HepG2 (cell line): ENCODE measurements around the gene FBXO11. TPM values are rescaled to one million over a fixed set of nuclear protein-coding genes. Genes with fewer than 3 reads are reported as not detected.

ENCODE experiments used
- ATAC-seq: fragments of 200-7000 bp; cut with Tn5 transposase; 3 replicates; pipeline ENCODE4 v1.9.1; 2020; ENCODE audit warnings: mild to moderate bottlenecking, moderate library complexity
- BruUV-seq: library from RNA; stranded (reverse); fragments of 400-500 nt; replicated peaks from 2 replicates; lab custom pipeline; 2021; lab: Mats Ljungman, UMichigan
- CTCF ChIA-PET: fragments of 300-600 bp; formaldehyde crosslinking; extraction: SDS; loops from one replicate; lab custom pipeline; 2021; ENCODE audit warnings: low total read pairs, inconsistent platforms, low intra/inter-chr PET ratio; lab: Yijun Ruan, JAX
- POLR2A ChIA-PET: fragments of 350-600 bp; sonication (Branson Sonifier 250); formaldehyde crosslinking; loops from one replicate; lab custom pipeline; 2020; ENCODE audit warnings: antibody characterized with exemption, inconsistent platforms; lab: Yijun Ruan, JAX
- DNase-seq: peaks from one replicate; pipeline ENCODE4 v3.0.0-alpha.2; 2015; ENCODE audit warnings: low spot score
- FAIRE-seq: peaks from 3 replicates; lab custom pipeline; 2011; peaks lifted over from hg19 to GRCh38; lab: Jason Lieb, UNC
- H2AFZ ChIP-seq: one replicate; pipeline ENCODE4 v1.6.1; 2011; ENCODE audit warnings: low read length, inconsistent platforms
- H3K27ac ChIP-seq: fragments of 300-600 bp; 3 replicates; pipeline ENCODE4 v1.8.0; 2011; ENCODE audit warnings: mixed run types, mild to moderate bottlenecking, mixed read lengths, low read length, inconsistent platforms; ENCODE audit not compliant: insufficient read depth; ENCODE audit errors: extremely low read length
- H3K27me3 ChIP-seq, 2 experiments: fragments of 200-600 bp in 1 of 2; 2 replicates in 1 of 2; 3 replicates in 1 of 2; pipeline versions ENCODE4 v1.6.0 to v1.8.0; 2011; ENCODE audit warnings: low read length in 2 of 2, mild to moderate bottlenecking in 2 of 2, moderate library complexity in 2 of 2, inconsistent platforms in 1 of 2; ENCODE audit not compliant: insufficient read depth in 2 of 2, control insufficient read depth in 1 of 2
- H3K36me3 ChIP-seq, 2 experiments: fragments of 200-600 bp in 1 of 2; replicated peaks in 1 of 2; 2 replicates in 1 of 2; 3 replicates in 1 of 2; pipeline versions ENCODE4 v1.5.1 to v1.8.0; 2011; ENCODE audit warnings: low read length in 2 of 2, inconsistent platforms in 1 of 2; ENCODE audit not compliant: insufficient read depth in 2 of 2, control insufficient read depth in 1 of 2
- H3K4me1 ChIP-seq: 2 replicates; pipeline ENCODE4 v1.5.1; 2012; ENCODE audit warnings: low read length, inconsistent platforms; ENCODE audit not compliant: insufficient read depth
- H3K4me2 ChIP-seq: 2 replicates; pipeline ENCODE4 v1.6.0; 2011; ENCODE audit warnings: low read depth, low read length, inconsistent platforms
- H3K4me3 ChIP-seq, 3 experiments: fragments of 200-600 bp in 1 of 3; sonication (generic), shearing (Covaris generic) in 1 of 3; replicated peaks in 1 of 3; 2 replicates each; pipeline ENCODE4 v1.5.1; 2011 to 2016; ENCODE audit warnings: low read length in 3 of 3, inconsistent platforms in 2 of 3, low read depth in 2 of 3, mild to moderate bottlenecking in 2 of 3, control low read depth in 1 of 3, mixed read lengths in 1 of 3; ENCODE audit not compliant: insufficient read depth in 1 of 3
- H3K79me2 ChIP-seq: one replicate; pipeline ENCODE4 v1.6.1; 2011; ENCODE audit warnings: low read length, inconsistent platforms; ENCODE audit not compliant: insufficient read depth
- H3K9ac ChIP-seq: 2 replicates; pipeline ENCODE4 v1.6.0; 2011; ENCODE audit warnings: mild to moderate bottlenecking, low read depth, low read length, inconsistent platforms; ENCODE audit not compliant: insufficient read depth
- H3K9me3 ChIP-seq: 2 replicates; pipeline ENCODE4 v1.5.1; 2012; ENCODE audit warnings: mild to moderate bottlenecking, low read length
- H4K20me1 ChIP-seq: 2 replicates; pipeline ENCODE4 v1.6.0; 2011; ENCODE audit warnings: inconsistent platforms, mild to moderate bottlenecking, low read length, moderate library complexity; ENCODE audit not compliant: insufficient read depth
- BATF2 ChIP-seq: sonication (generic); formaldehyde crosslinking; IDR thresholded peaks from 2 replicates; pipeline ENCODE4 v1.8.0; 2022; ENCODE audit warnings: mild to moderate bottlenecking, missing genetic modification reagents, moderate library complexity
- CREM ChIP-seq, 2 experiments: sonication (generic) in 1 of 2; formaldehyde crosslinking in 1 of 2; IDR thresholded peaks; 2 replicates each; pipeline versions ENCODE4 v1.4.0 to v1.6.1; 2016 to 2020; ENCODE audit warnings: antibody characterized with exemption in 1 of 2, mild to moderate bottlenecking in 1 of 2, missing genetic modification reagents in 1 of 2
- FOSL1 ChIP-seq: sonication (generic); formaldehyde crosslinking; IDR thresholded peaks from 2 replicates; pipeline ENCODE4 v1.9.0; 2021; ENCODE audit warnings: missing genetic modification reagents, borderline replicate concordance
- HDAC1 ChIP-seq: sonication (generic); formaldehyde crosslinking; IDR thresholded peaks from 2 replicates; pipeline ENCODE4 v1.5.1; 2020; ENCODE audit warnings: mild to moderate bottlenecking, missing genetic modification reagents
- KDM4B ChIP-seq: sonication (generic); formaldehyde crosslinking; IDR thresholded peaks from 2 replicates; pipeline ENCODE4 v1.4.0; 2020; ENCODE audit warnings: missing genetic modification reagents
- MXD3 ChIP-seq: IDR thresholded peaks from 2 replicates; pipeline ENCODE4 v1.6.1; 2016; ENCODE audit warnings: mild to moderate bottlenecking, missing biosample characterization, missing genetic modification reagents
- PAF1 ChIP-seq: IDR thresholded peaks from 2 replicates; pipeline ENCODE4 v1.6.1; 2016; ENCODE audit warnings: missing genetic modification reagents, missing compliant biosample characterization
- RBFOX2 ChIP-seq: fragments of 200-400 bp; formaldehyde crosslinking; IDR thresholded peaks from 2 replicates; pipeline ENCODE4 v1.6.1; 2017; ENCODE audit warnings: low read depth, mild to moderate bottlenecking, low read length
- SAFB2 ChIP-seq: sonication (generic); formaldehyde crosslinking; IDR thresholded peaks from 2 replicates; pipeline ENCODE4 v1.5.1; 2020; ENCODE audit warnings: missing genetic modification reagents, low read depth, mild to moderate bottlenecking, borderline replicate concordance
- SATB2 ChIP-seq: sonication (generic); formaldehyde crosslinking; IDR thresholded peaks from 2 replicates; pipeline ENCODE4 v1.5.0; 2020; ENCODE audit warnings: missing genetic modification reagents
- SRY ChIP-seq: sonication (generic); formaldehyde crosslinking; IDR thresholded peaks from 2 replicates; pipeline ENCODE4 v1.8.0; 2022; ENCODE audit warnings: mild to moderate bottlenecking, missing genetic modification reagents
- TEAD2 ChIP-seq: sonication (generic); formaldehyde crosslinking; IDR thresholded peaks from 2 replicates; pipeline ENCODE4 v1.9.0; 2021; ENCODE audit warnings: missing genetic modification reagents
- TOE1 ChIP-seq: sonication (generic); formaldehyde crosslinking; IDR thresholded peaks from 2 replicates; pipeline ENCODE4 v1.4.0; 2020; ENCODE audit warnings: mild to moderate bottlenecking, missing genetic modification reagents
- ZC3H13 ChIP-seq: sonication (generic); formaldehyde crosslinking; IDR thresholded peaks from 2 replicates; pipeline ENCODE4 v1.8.1; 2023; ENCODE audit warnings: mild to moderate bottlenecking, missing genetic modification reagents, moderate library complexity
- ZEB1 ChIP-seq: IDR thresholded peaks from 2 replicates; pipeline ENCODE4 v1.6.1; 2012; ENCODE audit warnings: mild to moderate bottlenecking, low read depth, inconsistent platforms; ENCODE audit not compliant: insufficient replicate concordance
- ZMYM4 ChIP-seq: sonication (generic); formaldehyde crosslinking; IDR thresholded peaks from 2 replicates; pipeline ENCODE4 v1.8.1; 2023; ENCODE audit warnings: mild to moderate bottlenecking, missing genetic modification reagents
- ZNF329 ChIP-seq: sonication (generic); formaldehyde crosslinking; IDR thresholded peaks from 2 replicates; pipeline ENCODE4 v1.9.0; 2021; ENCODE audit warnings: low read depth, mild to moderate bottlenecking, missing genetic modification reagents
- ZNF577 ChIP-seq: sonication (generic); formaldehyde crosslinking; IDR thresholded peaks from 2 replicates; pipeline ENCODE4 v1.4.0; 2020; ENCODE audit warnings: mild to moderate bottlenecking, low read depth, missing genetic modification reagents, borderline replicate concordance
- ZNF761 ChIP-seq: sonication (generic); formaldehyde crosslinking; conservative IDR thresholded peaks from 2 replicates; pipeline ENCODE4 v1.4.0; 2020; ENCODE audit warnings: mild to moderate bottlenecking, missing genetic modification reagents
- ZSCAN12 ChIP-seq: sonication (generic); formaldehyde crosslinking; IDR thresholded peaks from 2 replicates; pipeline ENCODE4 v1.9.0; 2021; ENCODE audit warnings: mild to moderate bottlenecking, missing genetic modification reagents
- WGBS: methylation state at CpG from one replicate; pipeline ENCODE4 v1.1.6; 2017; ENCODE audit warnings: low lambda C conversion rate; 5-methylcytosine and 5-hydroxymethylcytosine counted together
- in situ Hi-C: cut with HindIII; loops from 2 replicates; pipeline ENCODE4 v1.10.0; 2017; ENCODE audit warnings: low pct_unique_long_range_greater_than_20kb; ENCODE audit not compliant: extremely low pct_ligation_motif_present
- intact Hi-C: fragments of 100-400 bp; cut with micrococcal nuclease; formaldehyde crosslinking; loops from one replicate; pipeline ENCODE4 v1.10.0; 2022; ENCODE audit not compliant: unreplicated experiment
- polyA plus RNA-seq, 8 experiments: library from polyadenylated mRNA; depleted of rRNA in 3 of 8; stranded (reverse) in 7 of 8; unstranded in 1 of 8; fragments of >200 nt; fragmentation: Illumina TruSeq in 4 of 8; extraction: Trizol in 4 of 8; gene quantifications; 2 replicates each; pipeline versions ENCODE4 v1.2.1 to v1.2.3, GENCODE V29; 2011 to 2016; ENCODE audit warnings: low read depth in 4 of 8, missing spikeins in 1 of 8, mixed read lengths in 1 of 8; ENCODE audit not compliant: insufficient read depth in 1 of 8
- total RNA-seq, 5 experiments: library from RNA; depleted of rRNA; stranded (reverse); fragments of >200 nt; fragmentation: Illumina TruSeq; extraction: Trizol; gene quantifications; 2 replicates each; pipeline ENCODE4 v1.2.3, GENCODE V29; 2016; ENCODE audit warnings: low read depth in 1 of 5

Gene FBXO11
- total and polyA plus RNA-seq, 2 of the 13 experiments (the other 11 are each of a cell fraction or from before 2014, with no cell fraction given): 27.9 to 47.6 TPM

GRCh38 chr2:47870641-47871540 lies 35.4 kb downstream of the FBXO11 start:
- no peak overlapping the region for H2AFZ ChIP-seq
- H4K20me1 ChIP-seq: peaks cover 31% of the 10 kb centered on the region
- intact Hi-C loops: no loop called here
- H3K27ac ChIP-seq: no peak overlapping the region
- H3K79me2 ChIP-seq: peaks cover 81% of the 10 kb centered on the region
- ATAC-seq: no peak
- ChIA-PET CTCF (no interaction called here), POLR2A (no interaction called here)
- no peak overlapping the region for H3K9ac ChIP-seq
- no peak overlapping the region for H3K4me3 ChIP-seq
- H3K27me3 ChIP-seq: no peaks in the 10 kb centered on the region
- peaks cover 1% of the 10 kb centered on the region; the same call in 1 of the 2 replicates for H3K4me1 ChIP-seq
- no TSS peak for BruUV-seq
- WGBS: 95% methylated on average over 7 of the region's 7 CpGs
- in situ Hi-C loops: no loop called here
- no peak for FAIRE-seq
- peaks cover 7 to 33% of the 10 kb centered on the region in 2 experiments for H3K36me3 ChIP-seq
- TF ChIP-seq ZC3H13 (CRISPR knock-in tag): no peak
- TF ChIP-seq ZEB1: no peak
- TF ChIP-seq SRY: no peak
- no peak for TF ChIP-seq MXD3
- TF ChIP-seq PAF1 (CRISPR knock-in tag): no peak
- no peak for TF ChIP-seq TEAD2
- TF ChIP-seq FOSL1 (CRISPR knock-in tag): no peak
- no peak for TF ChIP-seq KDM4B (CRISPR knock-in tag)
- no peak for TF ChIP-seq ZNF329 (CRISPR knock-in tag)
- TF ChIP-seq ZSCAN12 (CRISPR knock-in tag): no peak
- no peak for TF ChIP-seq ZNF761 (CRISPR knock-in tag)
- no peak for TF ChIP-seq RBFOX2
- no peak for TF ChIP-seq CREM (IDR thresholded peaks at IDR 0.05)
- TF ChIP-seq CREM (CRISPR knock-in tag; IDR thresholded peaks at IDR 0.05): no peak
- no peak for TF ChIP-seq HDAC1 (CRISPR knock-in tag)
- no peak for TF ChIP-seq SATB2 (CRISPR knock-in tag)
- no peak for TF ChIP-seq TOE1
- TF ChIP-seq ZNF577: no peak
- no peak for TF ChIP-seq SAFB2 (CRISPR knock-in tag)
- no peak for TF ChIP-seq ZMYM4
- TF ChIP-seq BATF2: no peak
- no peak overlapping the region for H3K4me2 ChIP-seq
- H3K9me3 ChIP-seq: no peaks in the 10 kb centered on the region
- no peak for DNase-seq
